PC-9 (cell line): ENCODE data around the gene TKT. TPM values are rescaled to one million over a fixed set of nuclear protein-coding genes. Genes with fewer than 3 reads are reported as not detected.

Experiments used
- BruUV-seq: library from RNA; stranded (reverse); fragments of 400-500 nt; replicated peaks from 2 replicates; lab custom pipeline; 2021; lab: Mats Ljungman, UMichigan
- CTCF ChIA-PET: fragments of 300-600 bp; sonication (Branson Sonifier 250); formaldehyde crosslinking; loops from one replicate; lab custom pipeline; 2022; ENCODE audit warnings: antibody characterized with exemption; lab: Charles Lee
- POLR2A ChIA-PET: fragments of 300-600 bp; sonication (Branson Sonifier 250); formaldehyde crosslinking; loops from one replicate; lab custom pipeline; 2022; ENCODE audit warnings: antibody characterized with exemption; ENCODE audit not compliant: unreplicated experiment; lab: Charles Lee
- DNase-seq, 2 experiments: peaks; one replicate each; pipeline versions ENCODE4 v3.0.0 to v3.0.0-alpha.2; 2015 to 2022; ENCODE audit warnings: mixed read lengths in 1 of 2
- H2AFZ ChIP-seq: fragments of 200-600 bp; sonication (generic); 2 replicates; pipeline ENCODE4 v1.8.1; 2017; ENCODE audit warnings: antibody characterized with exemption
- H3F3A ChIP-seq: fragments of 200-600 bp; sonication (generic); 2 replicates; pipeline ENCODE4 v1.8.1; 2017; ENCODE audit warnings: antibody characterized with exemption, mild to moderate bottlenecking, low read depth; ENCODE audit not compliant: insufficient read depth
- H3K27ac ChIP-seq: fragments of 200-600 bp; sonication (generic); 2 replicates; pipeline ENCODE4 v1.6.1; 2016; ENCODE audit warnings: mixed run types
- H3K27me3 ChIP-seq: fragments of 200-600 bp; sonication (generic); 2 replicates; pipeline ENCODE4 v1.6.1; 2016; ENCODE audit warnings: low read depth, mixed run types; ENCODE audit not compliant: insufficient read depth
- H3K36me3 ChIP-seq: fragments of 200-600 bp; sonication (generic); 2 replicates; pipeline ENCODE4 v1.6.1; 2016; ENCODE audit warnings: low read depth, mixed run types
- H3K4me1 ChIP-seq: fragments of 200-600 bp; sonication (generic); replicated peaks from 2 replicates; pipeline ENCODE4 v1.6.1; 2016; ENCODE audit warnings: mixed run types; ENCODE audit not compliant: insufficient read depth
- H3K4me2 ChIP-seq: fragments of 200-600 bp; sonication (generic); 2 replicates; pipeline ENCODE4 v1.6.1; 2017; ENCODE audit warnings: mixed run types
- H3K4me3 ChIP-seq: fragments of 200-600 bp; sonication (generic); 2 replicates; pipeline ENCODE4 v1.6.1; 2016; ENCODE audit warnings: mixed run types
- H3K79me2 ChIP-seq: fragments of 200-600 bp; sonication (generic); 2 replicates; pipeline ENCODE4 v1.6.1; 2017; ENCODE audit warnings: low read depth, mixed run types
- H3K9me2 ChIP-seq: fragments of 200-600 bp; sonication (generic); 2 replicates; pipeline ENCODE4 v1.8.1; 2017; ENCODE audit warnings: mild to moderate bottlenecking; ENCODE audit not compliant: insufficient read depth
- H3K9me3 ChIP-seq: fragments of 200-600 bp; sonication (generic); 2 replicates; pipeline ENCODE4 v1.8.1; 2016; ENCODE audit warnings: low read depth; ENCODE audit not compliant: insufficient read depth
- H4K20me1 ChIP-seq: fragments of 200-600 bp; sonication (generic); 2 replicates; pipeline ENCODE4 v1.8.1; 2017; ENCODE audit not compliant: insufficient read depth
- EZH2 ChIP-seq: fragments of 200-600 bp; sonication (generic); IDR thresholded peaks from 2 replicates; pipeline ENCODE4 v1.8.0; 2017; ENCODE audit warnings: antibody characterized with exemption, low read depth
- intact Hi-C: fragments of 100-400 bp; cut with micrococcal nuclease; formaldehyde crosslinking; loops from one replicate; pipeline ENCODE4 v1.10.0; 2022; ENCODE audit not compliant: unreplicated experiment
- total RNA-seq: library from RNA; stranded (reverse); gene quantifications from 2 replicates; pipeline ENCODE4 v1.2.3, GENCODE V29; 2021
- TF ChIP-seq, protein P1 (sequence below): fragments of 200-600 bp; sonication (generic); conservative IDR thresholded peaks from 2 replicates; pipeline ENCODE4 v1.6.1; 2017; ENCODE audit warnings: mixed run types, antibody characterized with exemption, mild to moderate bottlenecking, moderate library complexity

The TKT gene
- total RNA-seq, 1 experiment from 2014 or later, result 2,016 TPM

DNA sequence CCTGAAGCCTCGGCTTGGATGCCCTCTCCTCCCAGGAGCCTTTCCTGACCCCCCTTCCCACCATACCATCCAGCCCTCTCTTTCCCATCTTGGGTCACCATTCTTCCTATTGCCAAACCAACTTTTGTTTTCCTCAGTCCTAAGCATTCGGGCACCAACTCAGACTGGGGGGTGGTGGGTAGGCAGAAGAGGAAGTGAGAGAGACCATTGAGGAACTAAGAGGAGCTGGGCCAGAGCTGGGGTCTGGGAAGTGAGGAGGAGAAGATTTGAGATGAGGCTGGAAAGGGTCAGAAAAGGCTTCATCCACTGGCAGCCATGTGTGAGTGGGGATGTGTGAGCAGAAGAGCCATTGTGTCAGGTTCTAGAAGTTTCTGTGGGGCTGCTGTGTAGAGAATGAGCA is 37.7 kb downstream of the TKT start:
- Histone ChIP-seq H3K9me3 (no peaks in the 10 kb centered on the region), H3K9me2 (no peaks in the 10 kb centered on the region), H3K4me1 (no peaks in the 10 kb centered on the region), H3K36me3 (no peaks in the 10 kb centered on the region), H4K20me1 (no peaks in the 10 kb centered on the region; the same call in 1 of the 2 replicates), H3K27ac (no peak overlapping the region), H3F3A (peaks cover 42% of the 10 kb centered on the region), H3K4me2 (no peak overlapping the region), H3K27me3 (no peaks in the 10 kb centered on the region), H3K4me3 (no peak overlapping the region), H3K79me2 (no peaks in the 10 kb centered on the region), H2AFZ (no peak overlapping the region)
- intact Hi-C loops, result no loop called here
- DNase-seq, result peak in 1 of 2 experiments; percentile 10
- no peak for TF ChIP-seq EZH2
- CTCF ChIA-PET, result no interaction called here
- POLR2A ChIA-PET, result no interaction called here
- BruUV-seq, result no TSS peak

DNA sequence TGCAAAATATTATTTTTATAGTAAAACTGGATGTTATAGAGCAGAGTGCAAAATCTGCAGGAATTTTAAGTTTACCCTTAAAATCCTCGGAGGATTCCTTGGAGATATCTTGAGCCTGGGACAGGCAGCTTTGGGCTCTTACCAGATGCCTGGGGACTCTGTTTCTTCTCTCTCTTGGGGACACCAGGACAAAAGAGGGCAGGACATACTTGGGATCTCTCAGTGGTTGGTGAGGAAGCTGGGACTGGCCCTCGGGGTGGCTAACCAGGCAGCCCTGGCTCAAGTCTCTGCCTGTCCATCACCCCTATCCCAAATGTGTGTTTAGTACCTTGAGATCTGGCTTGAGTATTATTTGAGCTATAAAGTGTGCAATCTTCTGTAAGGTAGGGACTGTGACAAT is 38.6 kb downstream of the TKT start:
- Histone ChIP-seq H3K4me1 (no peaks in the 10 kb centered on the region), H3K4me2 (no peak overlapping the region), H3K9me2 (no peaks in the 10 kb centered on the region), H3K27me3 (no peaks in the 10 kb centered on the region), H3K4me3 (no peak overlapping the region), H2AFZ (no peak overlapping the region), H3F3A (peaks cover 32% of the 10 kb centered on the region), H3K9me3 (no peaks in the 10 kb centered on the region), H4K20me1 (no peaks in the 10 kb centered on the region), H3K27ac (no peak overlapping the region), H3K36me3 (no peaks in the 10 kb centered on the region), H3K79me2 (no peaks in the 10 kb centered on the region)
- BruUV-seq, result no TSS peak
- TF ChIP-seq, protein P1, sequence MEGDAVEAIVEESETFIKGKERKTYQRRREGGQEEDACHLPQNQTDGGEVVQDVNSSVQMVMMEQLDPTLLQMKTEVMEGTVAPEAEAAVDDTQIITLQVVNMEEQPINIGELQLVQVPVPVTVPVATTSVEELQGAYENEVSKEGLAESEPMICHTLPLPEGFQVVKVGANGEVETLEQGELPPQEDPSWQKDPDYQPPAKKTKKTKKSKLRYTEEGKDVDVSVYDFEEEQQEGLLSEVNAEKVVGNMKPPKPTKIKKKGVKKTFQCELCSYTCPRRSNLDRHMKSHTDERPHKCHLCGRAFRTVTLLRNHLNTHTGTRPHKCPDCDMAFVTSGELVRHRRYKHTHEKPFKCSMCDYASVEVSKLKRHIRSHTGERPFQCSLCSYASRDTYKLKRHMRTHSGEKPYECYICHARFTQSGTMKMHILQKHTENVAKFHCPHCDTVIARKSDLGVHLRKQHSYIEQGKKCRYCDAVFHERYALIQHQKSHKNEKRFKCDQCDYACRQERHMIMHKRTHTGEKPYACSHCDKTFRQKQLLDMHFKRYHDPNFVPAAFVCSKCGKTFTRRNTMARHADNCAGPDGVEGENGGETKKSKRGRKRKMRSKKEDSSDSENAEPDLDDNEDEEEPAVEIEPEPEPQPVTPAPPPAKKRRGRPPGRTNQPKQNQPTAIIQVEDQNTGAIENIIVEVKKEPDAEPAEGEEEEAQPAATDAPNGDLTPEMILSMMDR, result no peak
- no peak for TF ChIP-seq EZH2
- ChIA-PET POLR2A (interaction anchor here (0.8 kb wide), 1 partner anchor 9 kb away, joined by 10 read pairs; no protein-coding TSS in a partner anchor), CTCF (no interaction called here)
- DNase-seq, result no peak
- intact Hi-C loops, result no loop called here

DNA sequence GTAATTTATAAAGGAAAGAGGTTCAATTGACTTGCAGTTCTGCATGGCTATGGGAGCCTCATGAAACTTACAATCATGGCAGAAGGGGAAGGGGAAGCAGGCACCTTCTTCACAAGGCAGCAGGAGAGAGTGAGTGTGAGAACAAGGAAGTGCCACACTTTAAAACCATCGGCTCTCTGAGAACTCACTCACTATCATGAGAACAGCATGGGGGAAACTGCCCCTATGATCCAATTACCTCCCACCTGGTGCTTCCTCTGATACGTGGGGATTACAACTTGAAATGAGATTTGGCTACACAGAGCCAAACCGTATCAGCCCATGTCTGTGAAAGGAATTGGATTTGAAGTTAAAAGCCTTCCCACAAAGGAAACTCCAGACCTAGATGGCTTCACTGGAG is 39.1 kb downstream of the TKT start:
- intact Hi-C loops, result no loop called here
- H3F3A ChIP-seq, result peaks cover 28% of the 10 kb centered on the region
- no peak for TF ChIP-seq EZH2
- TF ChIP-seq, protein P1, result no peak
- no peak overlapping the region for H2AFZ ChIP-seq
- H3K36me3 ChIP-seq, result no peaks in the 10 kb centered on the region
- H3K79me2 ChIP-seq, result no peaks in the 10 kb centered on the region
- no peaks in the 10 kb centered on the region for H3K27me3 ChIP-seq
- BruUV-seq, result no TSS peak
- DNase-seq, result peak in 1 of 2 experiments; percentile 37
- no peak overlapping the region for H3K4me3 ChIP-seq
- POLR2A ChIA-PET, result interaction anchor here (0.8 kb wide), 1 partner anchor 9 kb away, joined by 10 read pairs; no protein-coding TSS in a partner anchor
- no peaks in the 10 kb centered on the region for H4K20me1 ChIP-seq
- CTCF ChIA-PET, result no interaction called here
- H3K9me3 ChIP-seq, result no peaks in the 10 kb centered on the region
- H3K4me1 ChIP-seq, result no peaks in the 10 kb centered on the region
- no peak overlapping the region for H3K4me2 ChIP-seq
- H3K27ac ChIP-seq, result no peak overlapping the region
- H3K9me2 ChIP-seq, result no peaks in the 10 kb centered on the region

DNA sequence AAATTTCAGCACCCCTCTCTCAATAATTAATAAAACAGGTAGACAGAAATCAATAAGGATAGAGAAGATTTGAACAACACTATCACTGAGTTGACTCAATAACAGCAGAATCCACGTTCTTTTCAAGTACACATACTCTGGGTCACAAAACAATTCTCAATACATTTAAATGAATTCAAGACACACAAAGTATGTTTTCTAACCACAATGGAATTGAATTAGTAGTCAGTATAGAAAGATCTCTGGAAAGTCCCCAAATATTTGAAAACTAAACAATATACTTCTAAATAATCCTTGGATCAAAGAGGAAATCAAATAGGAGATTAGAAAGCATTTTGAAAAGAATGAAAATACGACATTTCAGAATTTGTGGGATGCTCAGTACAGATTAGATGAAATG is 40.0 kb downstream of the TKT start:
- intact Hi-C loops, result no loop called here
- Histone ChIP-seq H4K20me1 (no peaks in the 10 kb centered on the region), H2AFZ (no peak overlapping the region), H3K79me2 (no peaks in the 10 kb centered on the region), H3K4me3 (no peak overlapping the region), H3K9me3 (no peaks in the 10 kb centered on the region), H3K4me1 (no peaks in the 10 kb centered on the region), H3F3A (peaks cover 18% of the 10 kb centered on the region), H3K36me3 (no peaks in the 10 kb centered on the region), H3K4me2 (no peak overlapping the region), H3K27me3 (no peaks in the 10 kb centered on the region), H3K27ac (no peak overlapping the region), H3K9me2 (no peaks in the 10 kb centered on the region)
- DNase-seq, result no peak
- CTCF ChIA-PET, result no interaction called here
- POLR2A ChIA-PET, result no interaction called here
- TF ChIP-seq, protein P1, result no peak
- TF ChIP-seq EZH2, result no peak
- BruUV-seq, result no TSS peak
